Activated CD4-positive, alpha-beta T cell treated with anti-CD3 and anti-CD28 coated beads, Interleukin-2, amount 50 U/mL, for 16 hours (primary cell): ENCODE measurements around the gene TJAP1.
"Not testable (repeated sequence)": the region's sequence is repeated elsewhere in the genome, so short reads cannot be mapped to it uniquely, and the experiment has no call there.

Source experiments
- DNase-seq: peaks from one replicate; pipeline ENCODE4 v3.0.0-alpha.2; 2020

The TJAP1 gene

GRCh38 chr6:43454290-43454695 is 23.1 kb upstream of the TJAP1 start:
- DNase-seq, result peak; percentile 63

GRCh38 chr6:43454696-43455530 is 22.5 kb upstream of the TJAP1 start:
- no peak for DNase-seq

GRCh38 chr6:43455531-43456428 is 21.6 kb upstream of the TJAP1 start, which contains the start of gene DLK2:
Gene DLK2 (minus strand): TSS chr6:43455548. CDS start chr6:43454825, 723 bp downstream.
- DNase-seq, result peak; percentile 50

GRCh38 chr6:43457643-43458042 is 19.7 kb upstream of the TJAP1 start:
- DNase-seq, result no peak

- DNase-seq, result not testable (repeated sequence)
Observed at GRCh38 chr6:43458154-43458553, 19.2 kb upstream of the TJAP1 start.

- no peak for DNase-seq
Observed at GRCh38 chr6:43459535-43459934, 17.8 kb upstream of the TJAP1 start.

- no peak for DNase-seq
Observed at GRCh38 chr6:43460032-43460431, 17.3 kb upstream of the TJAP1 start.

- DNase-seq, result no peak
Observed at GRCh38 chr6:43461936-43462335, 15.4 kb upstream of the TJAP1 start.

- DNase-seq, result no peak
Observed at GRCh38 chr6:43464337-43464736, 13.0 kb upstream of the TJAP1 start.

- DNase-seq, result no peak
Observed at GRCh38 chr6:43465948-43466347, 11.4 kb upstream of the TJAP1 start.

GRCh38 chr6:43467265-43467664 is 10.1 kb upstream of the TJAP1 start:
- not testable (repeated sequence) for DNase-seq

GRCh38 chr6:43467752-43468151 is 9.6 kb upstream of the TJAP1 start:
- DNase-seq, result no peak

GRCh38 chr6:43468240-43468639 is 9.1 kb upstream of the TJAP1 start:
- no peak for DNase-seq

GRCh38 chr6:43468748-43469681 is 8.4 kb upstream of the TJAP1 start:
- DNase-seq, result no peak

GRCh38 chr6:43469947-43470346 is 7.4 kb upstream of the TJAP1 start:
- no peak for DNase-seq

GRCh38 chr6:43471399-43471798 is 6.0 kb upstream of the TJAP1 start:
- DNase-seq, result no peak

- no peak for DNase-seq
Observed at GRCh38 chr6:43472515-43472914, 4.9 kb upstream of the TJAP1 start.

- DNase-seq, result no peak
Observed at GRCh38 chr6:43475516-43475915, 1.9 kb upstream of the TJAP1 start.

GRCh38 chr6:43476746-43477145 is 624 bp upstream of the TJAP1 start:
- DNase-seq, result no peak

- DNase-seq, result no peak
Observed at GRCh38 chr6:43478008-43478372, 620 bp downstream of the TJAP1 start.

GRCh38 chr6:43481075-43481474 is 3.7 kb downstream of the TJAP1 start:
- peak; percentile 40 for DNase-seq

- DNase-seq, result peak; percentile 36
Observed at GRCh38 chr6:43481591-43482236, 4.3 kb downstream of the TJAP1 start.
